GM12878 (cell line): ENCODE data around the gene SYPL2. TPM values are rescaled to one million over a fixed set of nuclear protein-coding genes. Genes with fewer than 3 reads are reported as not detected.

Experiments used
- ATAC-seq: fragments of 200-7000 bp; cut with Tn5 transposase; 3 replicates; pipeline ENCODE4 v1.9.1; 2020; ENCODE audit warnings: mild to moderate bottlenecking, moderate library complexity
- BruUV-seq: library from RNA; stranded (reverse); fragments of 400-500 nt; replicated peaks from 2 replicates; lab custom pipeline; 2021; lab: Mats Ljungman, UMichigan
- CTCF ChIA-PET: fragments of 300-600 bp; sonication (Branson Sonifier 250); formaldehyde crosslinking; extraction: SDS; loops from one replicate; lab custom pipeline; 2021; ENCODE audit warnings: inconsistent platforms; lab: Yijun Ruan, JAX
- POLR2A ChIA-PET: fragments of 350-600 bp; formaldehyde crosslinking; extraction: SDS; loops from one replicate; lab custom pipeline; 2021; ENCODE audit warnings: inconsistent platforms; lab: Charles Lee
- RAD21 ChIA-PET: fragments of 300-600 bp; sonication (Branson Sonifier 250); formaldehyde crosslinking; loops from one replicate; lab custom pipeline; 2023; ENCODE audit warnings: antibody characterized with exemption; ENCODE audit not compliant: unreplicated experiment; lab: Charles Lee
- SMC1A ChIA-PET: fragments of 300-600 bp; sonication (Branson Sonifier 250); formaldehyde crosslinking; loops from one replicate; lab custom pipeline; 2023; ENCODE audit not compliant: unreplicated experiment, uncharacterized antibody; lab: Charles Lee
- DNase-seq: peaks from one replicate; pipeline ENCODE4 v3.0.0-alpha.2; 2011; ENCODE audit warnings: low read depth, low spot score
- FAIRE-seq: peaks from 3 replicates; lab custom pipeline; 2011; peaks lifted over from hg19 to GRCh38; lab: Jason Lieb, UNC
- H2AFZ ChIP-seq: 2 replicates; pipeline ENCODE4 v1.6.0; 2011; ENCODE audit warnings: low read depth, low read length, control low read depth; ENCODE audit not compliant: control insufficient read depth
- H3K27ac ChIP-seq: 2 replicates; pipeline ENCODE4 v1.5.1; 2011; ENCODE audit warnings: control low read depth; ENCODE audit not compliant: control insufficient read depth, insufficient read depth
- H3K27me3 ChIP-seq, 2 experiments: replicated peaks in 1 of 2; 2 replicates each; pipeline versions ENCODE4 v1.6.0 to v1.6.1; 2011; ENCODE audit warnings: low read length in 1 of 2; ENCODE audit not compliant: control insufficient read depth in 2 of 2, insufficient read depth in 2 of 2
- H3K36me3 ChIP-seq, 2 experiments: 2 replicates each; pipeline ENCODE4 v1.5.1; 2011; ENCODE audit warnings: low read length in 1 of 2; ENCODE audit not compliant: control insufficient read depth in 2 of 2, insufficient read depth in 2 of 2
- H3K4me1 ChIP-seq: 2 replicates; pipeline ENCODE4 v1.6.1; 2011; ENCODE audit warnings: mild to moderate bottlenecking, low read length, moderate library complexity, mixed read lengths; ENCODE audit not compliant: control insufficient read depth, insufficient read depth
- H3K4me2 ChIP-seq: 2 replicates; pipeline ENCODE4 v1.6.0; 2011; ENCODE audit warnings: control low read depth; ENCODE audit not compliant: control insufficient read depth, insufficient read depth
- H3K4me3 ChIP-seq: fragments of 200-600 bp; sonication (generic); 2 replicates; pipeline ENCODE4 v1.5.1; 2016
- H3K79me2 ChIP-seq: 2 replicates; pipeline ENCODE4 v1.6.0; 2011; ENCODE audit warnings: low read length; ENCODE audit not compliant: control insufficient read depth, insufficient read depth
- H3K9ac ChIP-seq: 2 replicates; pipeline ENCODE4 v1.8.0; 2011; ENCODE audit warnings: low read length, control low read depth, mixed read lengths; ENCODE audit not compliant: control insufficient read depth, insufficient read depth
- H3K9me3 ChIP-seq: replicated peaks from 3 replicates; pipeline ENCODE4 v1.5.1; 2011; ENCODE audit warnings: mild to moderate bottlenecking, low read length; ENCODE audit not compliant: control insufficient read depth, insufficient read depth
- H4K20me1 ChIP-seq: 2 replicates; pipeline ENCODE4 v1.6.0; 2011; ENCODE audit not compliant: control insufficient read depth, insufficient read depth
- CBFB ChIP-seq: IDR thresholded peaks from 2 replicates; pipeline ENCODE4 v1.6.1; 2016; ENCODE audit warnings: antibody characterized with exemption, low read depth
- CHD2 ChIP-seq: IDR thresholded peaks from 2 replicates; pipeline ENCODE4 v1.6.1; 2011; ENCODE audit warnings: low read depth, low read length, improper control_type of control experiment, borderline replicate concordance
- JUNB ChIP-seq: IDR thresholded peaks from 2 replicates; pipeline ENCODE4 v1.6.1; 2016; ENCODE audit warnings: antibody characterized with exemption, mild to moderate bottlenecking
- KLF5 ChIP-seq: fragments of 450-650 bp; IDR thresholded peaks from 2 replicates; pipeline ENCODE4 v1.6.1; 2014; ENCODE audit warnings: mild to moderate bottlenecking; ENCODE audit not compliant: partially characterized antibody
- MEF2B ChIP-seq: fragments of 450-650 bp; IDR thresholded peaks from 2 replicates; pipeline ENCODE4 v1.6.1; 2018; ENCODE audit warnings: mild to moderate bottlenecking, moderate library complexity; ENCODE audit not compliant: partially characterized antibody, poor library complexity, severe bottlenecking
- NRF1 ChIP-seq: conservative IDR thresholded peaks from 2 replicates; pipeline ENCODE4 v1.6.1; 2011; ENCODE audit warnings: mild to moderate bottlenecking, low read depth, low read length, improper control_type of control experiment
- PML ChIP-seq: IDR thresholded peaks from 2 replicates; pipeline ENCODE4 v1.6.1; 2012; ENCODE audit warnings: low read length, inconsistent platforms
- STAT1 ChIP-seq: fragments of 450-650 bp; conservative IDR thresholded peaks from 2 replicates; pipeline ENCODE4 v1.6.1; 2014; ENCODE audit warnings: antibody characterized with exemption, mild to moderate bottlenecking
- SUZ12 ChIP-seq: fragments of 200-600 bp; sonication (generic); IDR thresholded peaks from one replicate; pipeline ENCODE4 v1.6.1; 2018; ENCODE audit warnings: antibody characterized with exemption, mild to moderate bottlenecking; ENCODE audit not compliant: unreplicated experiment
- TBL1XR1 ChIP-seq: IDR thresholded peaks from 2 replicates; pipeline ENCODE4 v1.6.1; 2012; ENCODE audit warnings: low read depth, low read length, improper control_type of control experiment
- ZNF217 ChIP-seq: fragments of 450-650 bp; IDR thresholded peaks from 2 replicates; pipeline ENCODE4 v1.6.1; 2017; ENCODE audit warnings: antibody characterized with exemption, mild to moderate bottlenecking
- ZZZ3 ChIP-seq: IDR thresholded peaks from 2 replicates; pipeline ENCODE4 v1.6.1; 2011; ENCODE audit warnings: low read depth; ENCODE audit not compliant: control insufficient read depth, insufficient read length
- WGBS: methylation state at CpG from one replicate; pipeline ENCODE4 v1.1.6; 2016; ENCODE audit warnings: low lambda C conversion rate; ENCODE audit not compliant: insufficient replicate concordance, insufficient coverage; ENCODE audit errors: missing lambda C conversion rate; 5-methylcytosine and 5-hydroxymethylcytosine counted together
- in situ Hi-C: fragments of 300-500 bp; cut with MboI; formaldehyde crosslinking; loops from 9 replicates; pipeline ENCODE4 v1.14.3; 2018; ENCODE audit warnings: mixed read lengths
- intact Hi-C: fragments of 100-400 bp; cut with micrococcal nuclease; formaldehyde crosslinking; loops from one replicate; pipeline ENCODE4 v1.14.2; 2022; ENCODE audit not compliant: unreplicated experiment
- polyA plus RNA-seq, 11 experiments: library from polyadenylated mRNA; depleted of rRNA in 4 of 11; unstranded in 6 of 11; stranded (reverse) in 5 of 11; fragments of >200 nt; fragmentation: Nextera tagmentation in 4 of 11; fragmentation: Illumina TruSeq in 1 of 11; extraction: Ambion mirVana in 4 of 11; extraction: Trizol in 1 of 11; gene quantifications; 1 replicate in 1 of 11; 2 replicates in 10 of 11; pipeline versions ENCODE4 v1.2.1 to v1.2.3, GENCODE V29; 2011 to 2016; ENCODE audit warnings: inconsistent platforms in 2 of 11, missing spikeins in 2 of 11, low read depth in 1 of 11
- total RNA-seq, 4 experiments: library from RNA; depleted of rRNA in 3 of 4; stranded (reverse); fragments of >200 nt in 3 of 4; fragmentation: Illumina TruSeq in 1 of 4; extraction: Trizol in 1 of 4; gene quantifications; 2 replicates each; pipeline versions ENCODE4 v1.2.1 to v1.2.3, GENCODE V29; 2013 to 2021

SYPL2 gene
- total and polyA plus RNA-seq, 10 of the 15 experiments (the other 5 are each of a cell fraction or from before 2014, with no cell fraction given) = 0.04 to 0.11 (median 0.06) TPM; not detected in 3

GRCh38 chr1:109438798-109439297 is 27.5 kb upstream of the SYPL2 start (continued):
- peak; percentile 62 for TF ChIP-seq JUNB
- TF ChIP-seq MEF2B = peak; percentile 44
- TF ChIP-seq KLF5 = no peak
- no peak for TF ChIP-seq SUZ12

DNA sequence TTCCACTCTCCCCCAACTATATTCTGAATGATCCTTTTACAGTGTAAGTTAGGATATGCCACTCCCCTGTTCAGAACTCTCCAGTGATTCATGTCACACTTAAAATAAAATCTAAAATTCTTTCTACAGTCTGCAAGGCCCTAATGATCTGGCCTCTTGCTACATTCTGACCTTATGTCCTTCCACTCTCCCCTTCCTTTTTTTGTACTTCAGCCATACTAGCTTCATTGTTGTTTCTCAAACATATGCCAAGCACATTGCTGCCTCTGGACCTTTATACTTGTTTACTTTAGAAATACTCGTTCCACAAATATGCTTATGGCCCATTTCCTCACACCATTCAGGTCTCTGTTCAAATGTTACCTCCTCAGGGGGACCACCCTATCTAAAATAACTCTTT is 25.3 kb upstream of the SYPL2 start:
- BruUV-seq = no TSS peak
- no peaks in the 10 kb centered on the region for H3K27me3 ChIP-seq
- intact Hi-C loops (no loop called here), in situ Hi-C loops (no loop called here)
- no peaks in the 10 kb centered on the region for H4K20me1 ChIP-seq
- 0% methylated on average over 1 of the region's 1 CpG for WGBS
- H3K36me3 ChIP-seq = no peaks in the 10 kb centered on the region
- no peak overlapping the region for H3K9ac ChIP-seq
- no peaks in the 10 kb centered on the region for H3K4me1 ChIP-seq
- SMC1A ChIA-PET = interaction anchor here (0.6 kb wide), 1 partner anchor 123 kb away, joined by 3 read pairs; no protein-coding TSS in a partner anchor
- RAD21 ChIA-PET = no interaction called here
- H3K79me2 ChIP-seq = no peaks in the 10 kb centered on the region
- DNase-seq (no peak), ATAC-seq (no peak), FAIRE-seq (no peak)
- no peak for TF ChIP-seq NRF1
- no peak for TF ChIP-seq ZZZ3
- no peak for TF ChIP-seq CHD2
- no peak for TF ChIP-seq CBFB
- no peak for TF ChIP-seq TBL1XR1
- no peak for TF ChIP-seq STAT1
- TF ChIP-seq PML = no peak
- TF ChIP-seq ZNF217 = no peak
- no peaks in the 10 kb centered on the region; the same call in 2 of the 3 replicates for H3K9me3 ChIP-seq
- H3K4me2 ChIP-seq = no peak overlapping the region
- no peak overlapping the region for H3K4me3 ChIP-seq
- CTCF ChIA-PET = interaction anchor here (0.6 to 0.7 kb wide), 2 partner anchors 91 to 107 kb away, joined by 3 read pairs; partner anchors contain the start of gene GNAI3
- POLR2A ChIA-PET = no interaction called here
- H3K27ac ChIP-seq = no peak overlapping the region
- H2AFZ ChIP-seq = no peak overlapping the region
